Endothelial cell of umbilical vein (primary cell): ENCODE results near the gene NINJ2. TPM values are rescaled to one million over a fixed set of nuclear protein-coding genes. Genes with fewer than 3 reads are reported as not detected.
"Not testable (repeated sequence)": the region's sequence is repeated elsewhere in the genome, so short reads cannot be mapped to it uniquely, and the experiment has no call there.

Experiments
- BruUV-seq: library from RNA; stranded (reverse); fragments of 400-500 nt; replicated peaks from 2 replicates; lab custom pipeline; 2021; lab: Mats Ljungman, UMichigan
- CTCF ChIA-PET: fragments of 300-600, 350-600 bp; sonication (Branson Sonifier 250); formaldehyde crosslinking; loops from one replicate; lab custom pipeline; 2021; ENCODE audit warnings: antibody characterized with exemption, inconsistent platforms; lab: Charles Lee
- POLR2A ChIA-PET: fragments of 300-600, 350-600 bp; sonication (Branson Sonifier 250); formaldehyde crosslinking; loops from one replicate; lab custom pipeline; 2021; ENCODE audit warnings: antibody characterized with exemption, inconsistent platforms; lab: Charles Lee
- DNase-seq: peaks from one replicate; pipeline ENCODE4 v3.0.0-alpha.2; 2011; ENCODE audit warnings: low read depth, low spot score
- FAIRE-seq: peaks from 2 replicates; lab custom pipeline; 2011; peaks lifted over from hg19 to GRCh38; lab: Jason Lieb, UNC
- H2AFZ ChIP-seq: 2 replicates; pipeline ENCODE4 v1.6.0; 2012; ENCODE audit warnings: low read depth, low read length, control low read depth, inconsistent platforms
- H3K27ac ChIP-seq: 2 replicates; pipeline ENCODE4 v1.5.1; 2011; ENCODE audit warnings: low read depth, mild to moderate bottlenecking, control low read depth, low read length, moderate library complexity; ENCODE audit not compliant: insufficient read depth
- H3K27me3 ChIP-seq, 2 experiments: 2 replicates each; pipeline versions ENCODE4 v1.6.0 to v1.6.1; 2011; ENCODE audit warnings: low read length in 2 of 2, mixed read lengths in 1 of 2; ENCODE audit not compliant: control insufficient read depth in 2 of 2, insufficient read depth in 2 of 2
- H3K36me3 ChIP-seq, 2 experiments: 2 replicates in 1 of 2; 3 replicates in 1 of 2; pipeline ENCODE4 v1.5.1; 2011; ENCODE audit warnings: low read length in 2 of 2, mild to moderate bottlenecking in 1 of 2, moderate library complexity in 1 of 2; ENCODE audit not compliant: control insufficient read depth in 2 of 2, insufficient read depth in 2 of 2; ENCODE audit errors: extremely low read depth in 1 of 2
- H3K4me1 ChIP-seq: 3 replicates; pipeline ENCODE4 v1.5.1; 2011; ENCODE audit warnings: mild to moderate bottlenecking, low read length; ENCODE audit not compliant: control insufficient read depth, insufficient read depth; ENCODE audit errors: extremely low read depth
- H3K4me2 ChIP-seq: 2 replicates; pipeline ENCODE4 v1.6.1; 2011; ENCODE audit warnings: low read length, control low read depth, mixed read lengths; ENCODE audit not compliant: insufficient read depth
- H3K4me3 ChIP-seq, 3 experiments: fragments of 200-600 bp in 1 of 3; sonication (generic), shearing (Covaris generic) in 1 of 3; replicated peaks in 1 of 3; 2 replicates each; pipeline ENCODE4 v1.5.1; 2011 to 2016; ENCODE audit warnings: control low read depth in 3 of 3, low read length in 3 of 3, mild to moderate bottlenecking in 2 of 3, inconsistent platforms in 1 of 3, low read depth in 1 of 3, moderate library complexity in 1 of 3; ENCODE audit not compliant: insufficient read depth in 1 of 3
- H3K79me2 ChIP-seq: 2 replicates; pipeline ENCODE4 v1.6.0; 2012; ENCODE audit warnings: low read length, inconsistent platforms; ENCODE audit not compliant: control insufficient read depth, insufficient read depth
- H3K9ac ChIP-seq: replicated peaks from 2 replicates; pipeline ENCODE3; 2011; ENCODE audit warnings: low read length, control low read depth; ENCODE audit not compliant: insufficient read depth; ENCODE audit errors: extremely low read depth
- H3K9me1 ChIP-seq: replicated peaks from 3 replicates; pipeline ENCODE4 v1.6.0; 2011; ENCODE audit warnings: mild to moderate bottlenecking, low read length; ENCODE audit not compliant: control insufficient read depth, insufficient read depth; ENCODE audit errors: extremely low read depth
- H3K9me3 ChIP-seq: replicated peaks from 2 replicates; pipeline ENCODE4 v1.5.1; 2012; ENCODE audit warnings: low read length, inconsistent platforms; ENCODE audit not compliant: control insufficient read depth, insufficient read depth
- H4K20me1 ChIP-seq: replicated peaks from 2 replicates; pipeline ENCODE3; 2011; ENCODE audit warnings: mild to moderate bottlenecking, low read length; ENCODE audit not compliant: control insufficient read depth, insufficient read depth; ENCODE audit errors: extremely low read depth
- EZH2 ChIP-seq: IDR thresholded peaks from 2 replicates; pipeline ENCODE4 v1.6.1; 2012; ENCODE audit warnings: borderline replicate concordance, low read depth, mild to moderate bottlenecking, moderate library complexity, low read length, inconsistent platforms; ENCODE audit not compliant: severe bottlenecking
- FOS ChIP-seq: IDR thresholded peaks from 2 replicates; pipeline ENCODE4 v1.6.1; 2011; ENCODE audit warnings: mild to moderate bottlenecking, low read length, moderate library complexity, borderline replicate concordance; ENCODE audit not compliant: insufficient read depth
- GATA2 ChIP-seq: IDR thresholded peaks from 2 replicates; pipeline ENCODE4 v1.7.0; 2011; ENCODE audit warnings: low read depth, mild to moderate bottlenecking, moderate library complexity, mixed read lengths, low read length; ENCODE audit not compliant: insufficient read length, insufficient read depth
- JUN ChIP-seq: IDR thresholded peaks from 2 replicates; pipeline ENCODE4 v1.6.1; 2011; ENCODE audit warnings: borderline replicate concordance, low read depth; ENCODE audit not compliant: insufficient read length, insufficient read depth
- MYC ChIP-seq: IDR thresholded peaks from one replicate; pipeline ENCODE4 v1.6.1; 2011; ENCODE audit warnings: mild to moderate bottlenecking, low read depth, low read length
- POLR2A ChIP-seq: IDR thresholded peaks from 2 replicates; pipeline ENCODE4 v1.6.1; 2012; ENCODE audit warnings: low read depth, mild to moderate bottlenecking, control low read depth, low read length
- POLR2AphosphoS5 ChIP-seq: IDR thresholded peaks from 2 replicates; pipeline ENCODE4 v1.6.1; 2012; ENCODE audit warnings: low read depth, mild to moderate bottlenecking, control low read depth, low read length, moderate library complexity; ENCODE audit not compliant: insufficient read depth
- dilution Hi-C: fragments of 300-500 bp; cut with MboI; formaldehyde crosslinking; loops from one replicate; pipeline ENCODE4 v1.15.0; 2019; ENCODE audit warnings: low sequenced_read_pairs; ENCODE audit not compliant: extremely low pct_ligation_motif_present
- intact Hi-C: fragments of 100-400 bp; cut with micrococcal nuclease; formaldehyde crosslinking; loops from one replicate; pipeline ENCODE4 v1.10.0; 2022
- polyA plus RNA-seq, 4 experiments: library from polyadenylated mRNA; depleted of rRNA in 3 of 4; stranded (reverse) in 3 of 4; unstranded in 1 of 4; fragments of >200 nt; gene quantifications; 2 replicates each; pipeline versions ENCODE4 v1.2.1 to v1.2.3, GENCODE V29; 2011 to 2012; ENCODE audit warnings: missing spikeins in 1 of 4
- total RNA-seq: library from RNA; stranded (reverse); gene quantifications from 2 replicates; pipeline ENCODE4 v1.2.3, GENCODE V29; 2021
- TF ChIP-seq, protein P1 (sequence below), 2 donors: IDR thresholded peaks; 1 replicate in 1 of 2; 2 replicates in 1 of 2; pipeline ENCODE4 v1.5.1; 2011; ENCODE audit warnings: low read length in 2 of 2, mild to moderate bottlenecking in 2 of 2, moderate library complexity in 2 of 2, control low read depth in 1 of 2, inconsistent platforms in 1 of 2, low read depth in 1 of 2; ENCODE audit not compliant: insufficient read depth in 1 of 2; ENCODE audit errors: extremely low read depth in 1 of 2
- TF ChIP-seq, protein P2 (sequence below): IDR thresholded peaks from 2 replicates; pipeline ENCODE4 v1.6.1; 2011; ENCODE audit not compliant: insufficient read depth, insufficient read length

The NINJ2 gene
- total and polyA plus RNA-seq, 2 donors (not counting 3 experiments of a cell fraction or from before 2014, with no cell fraction given): 0.75 to 4.4 TPM

DNA sequence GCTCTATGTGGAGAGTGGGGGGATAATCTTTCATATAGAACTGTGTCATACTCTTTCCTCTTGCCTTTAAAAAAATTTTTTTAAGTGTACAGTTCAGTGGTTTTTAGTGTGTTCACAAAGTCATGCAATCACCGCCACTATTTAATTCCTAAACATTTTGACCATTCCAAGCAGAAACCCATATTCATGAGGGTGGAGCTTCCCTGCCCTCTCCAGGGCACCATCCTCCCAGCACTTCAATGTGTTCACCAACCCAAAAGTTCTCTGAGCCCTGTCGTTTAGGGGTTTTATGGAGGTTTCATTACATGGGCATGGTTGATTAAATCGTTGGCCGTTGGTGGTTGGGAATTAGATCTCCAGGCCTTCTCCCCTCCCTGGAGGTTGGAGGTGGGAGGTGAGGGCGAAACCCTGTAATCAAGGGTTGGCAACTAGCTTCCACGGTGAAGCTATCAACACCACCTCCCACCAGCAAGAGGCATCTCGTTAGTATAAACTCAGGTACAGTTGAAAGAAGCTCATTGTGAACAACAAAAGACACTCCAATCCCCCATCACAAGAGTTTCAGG is 46.3 kb upstream of the NINJ2 start:
- DNase-seq (no peak), FAIRE-seq (no peak)
- no TSS peak for BruUV-seq
- Histone ChIP-seq H3K27me3 (peaks cover 2 to 3% of the 10 kb centered on the region in 2 experiments), H3K9me3 (no peaks in the 10 kb centered on the region), H3K27ac (no peak overlapping the region), H3K79me2 (no peaks in the 10 kb centered on the region), H3K9me1 (no peaks in the 10 kb centered on the region), H2AFZ (no peak overlapping the region), H3K4me3 (no peak overlapping the region), H3K4me2 (no peak overlapping the region), H3K36me3 (no peaks in the 10 kb centered on the region), H3K9ac (no peak overlapping the region), H3K4me1 (no peaks in the 10 kb centered on the region), H4K20me1 (no peaks in the 10 kb centered on the region)
- POLR2A ChIA-PET: interaction anchor here (0.6 kb wide), 1 partner anchor 814 kb away, joined by 4 read pairs; no protein-coding TSS in a partner anchor
- intact Hi-C loops (no loop called here), dilution Hi-C loops (no loop called here)
- CTCF ChIA-PET: interaction anchor here (0.9 kb wide), 1 partner anchor 41 kb away, joined by 4 read pairs; no protein-coding TSS in a partner anchor
- TF ChIP-seq, protein P1, sequence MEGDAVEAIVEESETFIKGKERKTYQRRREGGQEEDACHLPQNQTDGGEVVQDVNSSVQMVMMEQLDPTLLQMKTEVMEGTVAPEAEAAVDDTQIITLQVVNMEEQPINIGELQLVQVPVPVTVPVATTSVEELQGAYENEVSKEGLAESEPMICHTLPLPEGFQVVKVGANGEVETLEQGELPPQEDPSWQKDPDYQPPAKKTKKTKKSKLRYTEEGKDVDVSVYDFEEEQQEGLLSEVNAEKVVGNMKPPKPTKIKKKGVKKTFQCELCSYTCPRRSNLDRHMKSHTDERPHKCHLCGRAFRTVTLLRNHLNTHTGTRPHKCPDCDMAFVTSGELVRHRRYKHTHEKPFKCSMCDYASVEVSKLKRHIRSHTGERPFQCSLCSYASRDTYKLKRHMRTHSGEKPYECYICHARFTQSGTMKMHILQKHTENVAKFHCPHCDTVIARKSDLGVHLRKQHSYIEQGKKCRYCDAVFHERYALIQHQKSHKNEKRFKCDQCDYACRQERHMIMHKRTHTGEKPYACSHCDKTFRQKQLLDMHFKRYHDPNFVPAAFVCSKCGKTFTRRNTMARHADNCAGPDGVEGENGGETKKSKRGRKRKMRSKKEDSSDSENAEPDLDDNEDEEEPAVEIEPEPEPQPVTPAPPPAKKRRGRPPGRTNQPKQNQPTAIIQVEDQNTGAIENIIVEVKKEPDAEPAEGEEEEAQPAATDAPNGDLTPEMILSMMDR (IDR thresholded peaks at IDR 0.05; ENCODE audit: extremely low read depth in 1 of 2, insufficient read depth in 1 of 2, low read depth in 1 of 2, low read length in 2 of 2): no peak
- TF ChIP-seq JUN (no peak), POLR2AphosphoS5 (no peak), POLR2A (no peak), FOS (no peak), GATA2 (no peak), EZH2 (no peak), MYC (no peak)
- TF ChIP-seq, protein P2, sequence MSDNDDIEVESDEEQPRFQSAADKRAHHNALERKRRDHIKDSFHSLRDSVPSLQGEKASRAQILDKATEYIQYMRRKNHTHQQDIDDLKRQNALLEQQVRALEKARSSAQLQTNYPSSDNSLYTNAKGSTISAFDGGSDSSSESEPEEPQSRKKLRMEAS: no peak

DNA sequence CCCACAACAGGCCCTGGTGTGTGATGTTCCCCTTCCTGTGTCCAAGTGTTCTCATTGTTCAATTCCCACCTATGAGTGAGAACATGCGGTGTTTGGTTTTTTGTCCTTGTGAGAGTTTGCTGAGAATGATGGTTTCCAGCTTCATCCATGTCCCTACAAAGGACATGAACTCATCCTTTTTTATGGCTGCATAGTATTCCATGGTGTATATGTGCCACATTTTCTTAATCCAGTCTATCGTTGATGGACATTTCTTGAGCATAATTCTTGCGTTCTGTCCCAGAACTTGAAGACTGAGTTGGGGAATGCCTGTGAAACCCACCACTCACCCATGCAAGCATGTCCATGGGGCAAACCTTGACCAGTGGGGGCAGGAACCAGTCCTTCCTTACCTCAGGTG is 44.8 kb upstream of the NINJ2 start:
- H3K27me3 ChIP-seq, H3K9ac ChIP-seq, intact Hi-C loops, H4K20me1 ChIP-seq, H3K4me2 ChIP-seq, H3K79me2 ChIP-seq, DNase-seq, H3K9me3 ChIP-seq, FAIRE-seq, POLR2A ChIA-PET, BruUV-seq, H3K9me1 ChIP-seq, H2AFZ ChIP-seq, H3K4me3 ChIP-seq, H3K27ac ChIP-seq, H3K4me1 ChIP-seq, H3K36me3 ChIP-seq, CTCF ChIA-PET, dilution Hi-C loops: not testable (repeated sequence)
